Dedifferentiated amniotic fluid mesenchymal stem cell (primary cell): Measurements from ENCODE around the gene MCF2L2.
A peak's percentile ranks its signal among the peaks of the same experiment; 100 is the strongest.

Source experiments
- DNase-seq: peaks from one replicate; pipeline ENCODE4 v3.0.0-alpha.2; 2016; ENCODE audit errors: extremely low spot score

MCF2L2 gene

DNA sequence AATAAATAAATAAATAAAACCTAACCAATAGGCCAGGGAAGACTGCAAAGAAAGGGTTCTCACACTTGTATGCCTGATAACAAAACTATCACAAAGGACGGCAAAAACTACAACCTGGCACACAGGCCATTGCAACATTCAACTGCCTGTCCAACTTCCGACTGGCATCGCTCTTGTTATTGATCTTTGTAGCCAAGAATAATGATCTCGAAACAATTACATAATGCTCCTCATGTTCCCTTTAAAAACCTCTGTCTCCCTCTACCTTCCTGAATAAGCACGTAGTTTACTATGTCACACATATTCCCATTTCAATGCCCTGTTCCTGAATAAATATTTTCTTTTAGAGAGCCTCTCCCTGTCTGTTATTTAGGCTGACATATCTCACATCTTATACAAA lies 101.1 kb downstream of the MCF2L2 start:
- no peak for DNase-seq

DNA sequence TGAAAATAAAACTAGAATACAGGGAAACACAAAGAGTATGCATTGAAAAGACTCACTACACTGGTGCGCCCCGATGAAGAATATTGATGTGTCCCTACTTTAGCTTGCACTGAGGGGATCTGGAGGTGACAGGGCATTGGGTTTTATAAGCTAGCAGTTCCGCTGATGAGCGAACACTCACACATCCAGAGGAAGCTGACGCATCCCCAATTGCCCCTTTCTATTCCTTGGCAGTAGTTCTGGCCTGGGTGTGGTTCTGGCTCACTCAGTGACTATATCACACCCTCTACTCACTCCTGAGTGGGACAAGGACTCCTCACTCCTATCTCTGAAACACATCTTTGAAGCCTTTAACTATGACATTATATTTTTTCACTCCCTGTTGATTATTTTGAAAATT lies 104.3 kb downstream of the MCF2L2 start:
- DNase-seq, result no peak

DNA sequence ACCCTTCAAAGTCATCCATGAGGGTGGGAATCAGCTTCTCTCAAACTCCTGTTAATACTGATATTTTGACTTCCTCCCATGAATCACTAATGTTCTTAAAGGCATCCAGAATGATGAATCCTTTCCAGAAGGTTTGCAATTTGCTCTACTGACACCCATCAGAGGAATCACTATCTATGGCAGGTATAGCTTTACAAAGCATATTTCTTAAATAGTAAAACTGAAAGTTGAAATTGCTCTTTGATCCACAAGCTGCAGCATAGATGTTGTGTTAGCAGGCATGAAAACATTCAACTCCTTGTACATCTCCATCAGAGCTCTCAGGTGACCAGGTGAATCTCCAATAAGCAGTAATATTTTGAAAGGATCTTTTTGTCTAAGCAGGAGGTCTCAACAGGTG lies 109.0 kb downstream of the MCF2L2 start:
- no peak for DNase-seq

DNA sequence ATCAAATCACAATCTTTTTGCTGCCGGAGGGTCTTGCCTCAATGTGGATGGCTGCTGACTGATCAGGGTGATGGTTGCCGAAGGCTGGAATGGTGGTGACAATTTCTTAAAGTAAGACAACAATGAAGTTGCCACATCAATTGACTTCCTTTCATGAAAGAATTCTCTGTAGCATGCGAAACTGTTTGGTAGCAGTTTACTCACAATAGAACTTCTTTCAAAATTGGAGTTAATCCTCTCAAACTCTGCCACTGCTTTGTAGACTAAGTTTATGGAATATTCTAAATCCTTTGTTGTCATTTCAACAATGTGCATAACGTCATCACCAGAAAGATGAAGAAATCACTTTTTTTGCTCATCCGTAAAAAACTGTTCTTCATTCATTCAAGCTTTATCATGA lies 109.5 kb downstream of the MCF2L2 start:
- no peak for DNase-seq

DNA sequence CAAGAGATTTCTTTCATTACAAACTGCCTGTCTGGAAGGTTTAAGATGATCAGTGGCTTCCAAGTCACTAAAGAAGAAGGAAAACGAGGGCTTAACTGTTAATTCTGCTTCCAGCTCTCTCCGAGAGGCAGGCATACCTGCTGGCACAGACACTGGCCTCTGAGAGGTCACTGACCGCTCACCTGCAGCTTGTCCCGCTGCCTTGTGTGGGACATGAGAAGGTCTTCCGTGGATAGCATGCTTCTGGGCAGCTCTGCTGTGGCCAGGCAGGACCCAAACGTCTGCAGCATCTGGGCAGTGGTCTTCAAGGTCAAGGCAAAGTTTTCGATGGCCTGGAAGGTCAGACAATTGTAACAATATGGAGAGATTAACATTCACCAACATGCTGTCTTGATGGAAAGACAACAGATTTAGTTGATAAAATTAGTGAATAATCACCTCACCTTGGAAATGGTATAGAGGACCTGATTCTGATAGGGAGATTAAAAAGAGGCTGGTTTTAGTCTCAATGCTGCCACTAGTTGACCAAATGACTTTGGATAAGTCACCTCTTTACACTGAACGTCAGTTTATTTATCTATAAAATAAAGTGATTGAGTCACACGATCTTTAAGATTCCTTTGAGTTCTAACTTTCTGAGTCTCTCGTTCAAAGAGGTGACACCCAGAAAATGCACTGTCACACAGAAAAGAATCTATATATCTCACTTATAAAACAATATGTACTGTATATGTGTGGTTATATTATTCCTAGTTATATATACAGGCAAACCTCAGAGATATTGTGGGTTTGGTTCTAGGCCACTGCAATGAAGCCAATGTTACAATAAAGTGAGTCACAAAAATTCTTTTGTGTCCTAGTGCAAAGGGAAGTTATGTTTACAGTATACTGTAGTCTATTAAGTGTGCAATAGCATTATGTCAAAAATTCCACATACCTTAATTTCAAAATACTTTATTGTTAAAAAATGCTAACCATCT lies 110.2 kb downstream of the MCF2L2 start:
- no peak for DNase-seq

DNA sequence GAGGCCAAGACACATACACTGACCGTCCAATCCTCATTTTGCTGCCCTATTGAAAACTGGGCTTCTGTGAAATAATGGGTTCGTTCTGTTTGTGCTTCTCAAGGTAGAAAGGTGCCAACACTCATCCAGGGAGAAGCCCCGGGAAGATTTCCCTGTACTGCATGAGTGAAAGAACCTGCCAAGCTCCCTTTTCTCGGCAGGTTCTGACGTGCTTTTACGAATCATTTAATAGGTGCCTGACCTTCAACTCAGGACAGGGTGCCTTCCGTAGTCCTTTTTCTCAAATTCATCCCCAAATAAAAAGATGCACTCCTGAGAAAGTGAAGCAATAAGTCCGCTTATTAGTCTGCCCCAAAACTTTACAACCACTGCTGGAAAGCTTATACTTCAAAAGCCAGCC lies 111.1 kb downstream of the MCF2L2 start:
- no peak for DNase-seq

DNA sequence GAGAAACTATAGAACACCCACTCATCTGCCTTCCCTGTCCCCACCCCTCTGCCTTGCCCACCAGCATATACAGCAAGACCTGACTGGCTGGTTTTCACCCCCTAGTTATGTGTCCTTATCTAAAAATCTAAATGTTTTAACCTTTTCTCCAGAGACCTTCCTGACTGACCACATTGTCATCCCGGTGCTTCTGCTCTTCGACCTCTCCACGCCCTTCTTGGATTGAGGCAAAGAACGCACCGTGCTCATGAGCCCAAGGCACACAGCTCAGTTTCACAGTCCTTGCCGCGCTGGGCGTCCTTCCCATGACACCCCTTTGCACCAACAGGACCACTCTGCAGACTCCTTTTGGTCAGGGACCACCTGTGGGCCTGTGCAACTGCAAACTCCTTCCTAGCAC lies 112.7 kb downstream of the MCF2L2 start:
- no peak for DNase-seq

DNA sequence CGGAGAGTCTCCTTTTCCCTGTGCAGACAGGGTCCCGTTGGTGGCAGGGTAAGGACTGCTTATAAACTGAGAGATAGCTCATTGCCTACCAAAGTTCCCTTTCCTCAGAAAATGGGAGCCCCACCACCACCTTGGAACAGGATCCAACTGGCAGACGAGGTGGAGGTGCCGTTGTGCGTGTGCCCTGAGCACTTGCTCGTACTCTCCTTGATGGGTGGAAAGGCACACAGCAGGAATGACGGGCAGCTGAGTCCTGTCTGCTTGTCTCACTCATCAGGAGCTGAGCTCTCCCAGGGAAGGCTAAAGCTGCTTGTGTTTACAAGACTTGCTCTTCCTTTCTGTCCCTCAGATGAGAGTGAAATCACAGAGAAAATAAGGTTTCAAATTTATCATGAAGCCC lies 114.7 kb downstream of the MCF2L2 start:
- no peak for DNase-seq

DNA sequence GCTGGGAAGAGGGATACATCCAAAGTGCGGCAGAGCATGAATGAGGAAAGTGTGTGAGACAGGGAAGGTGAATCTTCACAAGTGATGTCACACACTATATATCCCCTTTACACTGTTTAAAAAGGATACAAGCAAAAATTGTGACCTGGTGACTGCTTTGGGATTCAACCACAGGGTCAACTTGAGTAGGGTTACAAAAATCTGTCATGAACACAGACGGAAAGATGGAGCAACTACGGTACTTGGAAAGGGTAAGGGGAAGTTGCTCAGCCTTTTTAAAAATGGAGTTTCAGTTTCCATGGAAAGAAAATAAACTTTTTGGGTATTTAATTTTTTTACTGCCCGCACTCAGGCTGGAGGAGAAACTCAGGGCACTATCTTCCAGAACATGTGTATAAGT lies 115.1 kb downstream of the MCF2L2 start:
- DNase-seq, result no peak

DNA sequence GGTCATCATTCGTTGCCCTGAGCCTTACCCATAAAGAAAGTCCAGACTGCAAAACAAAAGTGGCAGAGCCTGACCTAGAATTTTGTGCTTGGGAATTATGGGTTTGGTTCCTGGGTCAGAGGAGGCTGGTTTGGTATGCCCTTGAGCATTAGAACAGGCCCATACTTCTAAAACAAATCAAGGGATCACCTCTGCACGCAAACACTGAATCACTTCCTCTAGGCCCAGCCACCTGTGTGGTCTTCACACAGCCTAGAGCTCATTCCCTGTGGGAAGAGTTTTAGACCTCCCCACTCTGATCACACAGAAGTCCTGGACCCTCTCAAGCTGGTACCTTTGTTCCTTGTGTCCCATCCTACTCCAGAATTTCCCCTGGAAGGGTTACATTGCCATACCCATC lies 116.0 kb downstream of the MCF2L2 start:
- no peak for DNase-seq

DNA sequence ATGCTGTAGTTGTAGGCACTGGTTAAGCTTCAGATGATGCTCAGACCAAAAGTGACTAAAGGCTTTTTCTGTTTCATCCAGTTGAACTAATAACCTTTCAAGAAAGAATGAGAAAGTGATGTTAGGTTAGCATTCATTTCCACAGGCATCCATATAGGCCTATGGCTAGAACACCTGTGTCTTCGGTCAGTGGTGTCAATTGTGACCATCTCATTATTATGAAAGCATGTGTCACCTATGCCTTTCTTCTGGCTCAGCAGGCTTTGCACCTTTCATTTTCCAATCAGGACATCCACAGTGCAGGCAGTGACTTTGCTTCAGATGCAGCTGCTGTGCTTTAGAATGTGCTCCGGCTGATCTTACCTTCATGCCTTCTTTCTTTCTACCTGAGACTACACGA lies 117.5 kb downstream of the MCF2L2 start:
- no peak for DNase-seq

DNA sequence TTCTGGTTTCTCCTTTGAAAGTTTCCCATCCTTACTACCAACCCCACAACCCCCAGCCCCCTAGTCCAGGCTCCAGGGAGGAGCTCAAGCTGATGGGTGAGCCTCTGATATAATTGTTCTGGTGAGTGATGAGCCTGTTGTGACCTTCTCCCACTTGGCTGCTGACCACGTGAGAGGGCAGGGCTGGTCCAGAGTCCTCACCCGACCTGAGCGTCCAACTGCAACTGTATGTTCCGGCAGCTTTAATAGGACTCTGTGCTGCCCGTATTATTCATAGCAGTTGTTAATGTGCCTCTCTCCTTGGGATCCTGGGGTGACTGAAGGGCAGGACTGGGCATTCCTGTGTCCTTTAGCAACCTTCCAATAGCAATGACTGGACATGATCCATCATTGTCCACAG lies 119.1 kb downstream of the MCF2L2 start:
- no peak for DNase-seq

DNA sequence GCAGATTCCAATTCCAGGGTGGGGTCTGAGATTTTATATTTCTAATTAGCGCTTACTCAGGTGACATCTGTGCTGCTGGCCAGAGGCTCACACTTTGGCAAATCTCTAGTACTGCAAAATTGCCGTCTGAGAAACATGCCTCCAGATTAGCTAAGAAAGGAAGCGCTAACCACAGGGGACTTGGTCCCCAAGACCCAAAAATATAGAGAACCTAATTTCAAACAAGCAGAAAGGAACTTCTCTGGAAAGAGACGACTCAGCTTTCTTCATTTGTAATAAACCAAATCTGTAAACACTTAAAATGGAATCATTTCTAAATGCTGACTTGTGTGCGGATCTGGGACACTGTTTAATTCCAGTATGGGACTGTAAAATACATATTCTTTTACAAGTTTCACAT lies 119.7 kb downstream of the MCF2L2 start:
- no peak for DNase-seq

DNA sequence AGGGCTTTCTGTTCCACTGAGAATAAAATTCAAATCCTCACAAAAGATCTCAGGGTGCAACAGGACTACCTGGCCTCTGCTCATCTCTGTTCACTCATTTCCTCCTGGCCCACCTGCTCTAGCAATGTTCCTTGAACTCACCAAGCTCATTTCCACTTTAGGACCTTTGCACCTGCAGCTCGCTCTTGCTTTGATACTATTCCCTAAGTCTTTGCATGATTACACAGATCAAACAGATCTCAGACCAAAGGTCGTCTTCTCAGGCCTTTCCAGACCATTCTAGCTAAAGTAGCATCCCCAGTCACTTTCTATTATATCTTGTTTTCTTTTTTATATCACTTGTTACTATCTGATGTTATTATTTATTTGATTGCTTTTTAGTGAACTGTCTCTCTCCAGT lies 120.7 kb downstream of the MCF2L2 start:
- DNase-seq, result no peak

DNA sequence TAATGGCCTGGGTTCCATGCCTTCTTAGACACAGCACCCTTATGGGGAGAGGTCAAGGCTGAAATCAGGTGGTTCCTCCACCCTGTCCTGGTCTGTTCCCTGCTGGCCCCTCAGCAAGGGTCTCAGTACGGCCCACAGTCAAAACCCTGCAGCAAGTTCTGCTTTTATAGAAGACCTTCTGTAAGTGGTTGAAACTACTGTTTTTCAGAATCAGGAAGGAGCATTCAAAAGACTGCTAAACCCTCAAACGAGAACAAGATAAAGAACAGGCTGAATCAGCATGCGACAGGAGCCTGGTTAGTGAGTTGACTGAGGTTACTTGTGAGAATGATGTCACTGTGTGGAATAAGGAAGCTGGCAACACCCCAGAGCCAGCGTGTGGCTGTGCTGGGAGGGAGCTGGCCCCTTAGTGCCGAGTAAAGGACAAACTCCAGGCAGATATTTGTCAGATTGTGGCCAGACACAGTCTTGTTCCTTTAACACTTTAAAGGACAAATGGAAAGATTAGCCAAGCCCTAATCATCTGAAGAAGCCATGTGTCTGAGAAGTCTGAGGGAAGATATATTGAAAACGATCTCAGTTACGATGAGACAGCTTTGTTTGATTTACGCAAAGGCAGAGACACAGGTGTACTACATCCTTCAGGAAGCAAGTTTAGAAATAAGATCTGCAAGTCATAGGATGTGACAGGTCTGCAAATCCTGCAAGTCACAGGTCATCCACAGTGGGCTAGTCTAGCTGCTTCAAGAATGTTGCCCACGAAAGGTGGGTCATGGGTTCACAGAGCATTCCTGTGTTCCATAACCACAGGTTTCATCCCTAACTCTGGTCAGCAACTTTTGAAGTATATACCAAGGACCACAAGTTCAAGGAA lies 121.4 kb downstream of the MCF2L2 start:
- DNase-seq, result no peak

DNA sequence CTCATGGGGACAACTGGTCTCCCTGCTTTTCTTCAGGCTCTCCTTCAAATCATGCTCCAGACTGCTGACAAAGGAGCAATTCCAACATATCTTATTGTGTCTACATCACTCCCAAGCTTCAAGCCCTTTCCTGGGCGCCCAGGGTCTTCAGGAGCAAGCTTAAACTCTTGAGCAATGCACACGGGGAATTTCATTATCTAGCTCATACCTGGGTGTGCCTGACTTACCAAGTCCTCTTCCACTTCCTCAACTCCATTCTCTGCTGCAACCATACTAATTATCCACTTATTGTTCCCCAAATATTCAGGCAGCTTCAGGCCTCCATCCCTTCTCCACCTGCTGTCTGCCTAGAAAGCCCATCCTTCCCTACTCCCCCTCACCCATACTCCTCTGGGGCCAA lies 124.7 kb downstream of the MCF2L2 start:
- no peak for DNase-seq

DNA sequence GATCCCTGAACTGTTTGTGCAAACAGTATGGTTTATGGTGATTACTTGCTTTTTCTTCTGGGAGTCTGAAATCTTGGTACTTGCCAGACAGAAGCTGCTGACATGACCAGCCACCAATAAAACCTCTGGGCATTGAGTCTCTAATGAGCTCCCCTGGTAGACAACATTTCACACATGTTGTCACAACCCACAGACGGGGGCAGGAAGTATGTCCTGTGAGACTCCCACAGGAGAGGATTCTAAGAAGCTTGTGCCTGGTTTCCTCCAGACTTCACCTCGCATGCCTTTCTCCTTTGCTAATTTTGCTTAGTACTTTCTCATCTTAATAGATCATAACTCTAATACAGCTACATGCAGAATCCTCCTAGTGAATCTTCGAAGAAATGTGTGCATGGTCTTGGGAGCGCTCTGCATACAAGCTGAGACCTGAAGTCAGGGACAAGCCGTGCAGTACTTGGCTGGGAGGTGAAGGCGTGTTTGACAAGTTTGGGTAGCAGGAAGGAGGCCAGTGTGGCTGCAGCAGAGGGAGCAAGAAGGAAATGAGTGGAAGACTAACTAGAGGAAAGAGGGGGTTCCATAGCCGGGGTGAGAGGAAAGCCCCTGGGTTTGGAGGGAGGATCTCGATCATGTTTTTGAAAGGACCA lies 126.4 kb downstream of the MCF2L2 start:
- no peak for DNase-seq

DNA sequence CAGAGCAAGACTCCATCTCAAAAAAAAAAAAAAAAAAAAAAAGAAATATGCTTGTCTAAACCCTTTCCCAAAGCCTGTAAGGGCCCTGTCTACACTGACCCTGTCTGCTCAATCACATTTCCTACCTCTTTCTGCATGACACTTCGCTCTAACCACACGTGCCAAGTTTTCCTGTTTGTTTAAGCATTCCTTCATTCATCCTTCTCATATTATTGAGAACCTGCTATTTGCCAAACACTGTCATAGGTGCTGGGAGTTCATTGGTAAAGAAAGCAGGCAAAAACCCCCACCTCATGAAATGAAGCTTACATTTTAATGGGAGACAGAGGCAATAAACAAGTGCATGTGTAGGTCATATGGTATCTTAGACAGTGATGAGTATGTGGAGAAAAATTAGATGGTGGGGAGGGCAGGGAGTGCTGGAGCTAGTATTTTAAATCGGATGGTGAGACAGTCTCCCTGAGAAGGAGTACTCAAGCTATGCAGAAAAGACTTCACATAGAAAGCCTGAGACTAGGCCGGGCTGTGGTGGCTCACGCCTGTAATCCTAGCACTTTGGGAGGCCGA lies 127.3 kb downstream of the MCF2L2 start:
- DNase-seq, result no peak

DNA sequence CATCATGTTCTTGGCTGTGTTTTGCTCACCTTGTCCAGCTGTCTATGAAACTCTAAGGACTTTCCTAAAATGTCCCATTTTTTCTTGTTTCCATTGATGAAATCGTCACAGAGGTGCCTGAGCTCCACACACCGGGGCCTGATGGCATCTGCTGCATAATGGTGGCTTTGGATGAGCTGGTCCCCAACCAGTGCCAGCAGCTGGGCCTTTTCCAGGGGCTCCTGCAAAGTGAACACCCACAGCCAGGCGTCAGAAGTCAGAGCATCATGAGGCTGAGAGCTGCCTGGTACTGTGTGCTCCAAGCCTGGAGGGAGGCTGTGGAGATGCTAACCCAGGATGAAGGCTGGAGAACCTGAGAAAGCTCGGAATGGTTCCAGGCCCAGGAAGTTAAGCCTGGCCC lies 128.4 kb downstream of the MCF2L2 start:
- no peak for DNase-seq

DNA sequence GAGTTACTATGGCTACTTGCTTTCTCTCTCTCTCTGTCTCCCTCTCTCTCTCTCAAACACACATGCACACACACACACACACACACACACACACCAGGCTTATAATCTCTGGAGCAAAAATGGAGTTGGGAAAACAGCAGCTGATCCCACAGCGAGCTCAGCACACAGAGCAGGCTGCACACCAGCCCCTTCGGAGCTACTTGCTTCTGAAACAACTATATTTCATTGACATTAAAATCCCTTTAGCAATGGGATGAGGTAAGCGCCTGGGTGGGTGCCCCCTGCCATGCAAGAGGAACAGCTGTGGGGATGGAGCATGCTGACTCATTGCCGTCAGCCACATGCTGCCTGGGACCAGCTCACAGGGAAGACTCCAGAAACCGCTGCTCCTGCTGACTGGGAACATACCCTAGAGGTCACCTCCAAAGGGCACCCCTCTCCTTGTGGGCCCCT lies 129.7 kb downstream of the MCF2L2 start:
- DNase-seq, result peak; percentile 70

DNA sequence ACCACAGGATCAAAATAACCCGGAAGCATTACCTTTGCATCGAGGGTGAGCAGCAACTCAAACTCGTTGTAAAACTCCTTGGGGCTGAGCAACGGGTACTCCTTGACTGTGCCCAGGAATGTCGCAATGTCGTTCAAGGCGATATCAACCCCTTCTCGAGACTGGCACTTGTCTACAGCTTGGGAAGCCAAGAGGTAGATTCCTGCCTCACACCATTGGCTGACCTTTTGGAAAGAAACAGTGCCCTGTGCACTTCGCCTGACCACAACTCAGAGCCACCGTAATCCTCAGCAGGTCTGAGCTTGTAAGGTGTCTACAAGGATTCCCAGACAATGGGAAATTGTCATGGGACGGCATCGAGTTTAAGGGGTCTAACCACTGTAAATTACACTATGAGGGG lies 131.5 kb downstream of the MCF2L2 start:
- DNase-seq, result no peak

DNA sequence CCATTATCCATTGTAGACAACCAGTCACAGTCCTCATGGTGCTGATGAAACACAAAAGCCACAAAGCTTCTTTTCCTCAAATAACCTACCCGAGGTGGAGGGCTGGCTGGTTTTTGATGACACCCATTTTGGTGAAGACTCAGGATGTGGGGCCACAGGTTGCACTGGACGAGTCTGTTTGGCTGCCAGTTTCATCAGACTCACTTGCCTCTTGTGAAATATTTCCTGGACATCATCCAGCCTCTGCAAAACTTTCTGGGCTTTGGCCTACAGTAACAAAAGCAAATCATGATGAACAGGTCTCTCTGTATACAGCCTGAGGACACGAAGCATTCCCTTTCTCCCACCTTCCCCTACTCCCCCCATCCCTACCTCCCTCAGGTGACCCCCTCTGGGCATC lies 133.2 kb downstream of the MCF2L2 start:
- peak; percentile 50 for DNase-seq
